H7 (cell line): Measurements from ENCODE around the gene GNPDA1. TPM values are rescaled to one million over a fixed set of nuclear protein-coding genes. Genes with fewer than 3 reads are reported as not detected.

ENCODE experiments used
- DNase-seq: peaks from one replicate; pipeline ENCODE4 v3.0.0; 2012
- H3K27me3 ChIP-seq: 2 replicates; pipeline ENCODE4 v1.6.0; 2011; ENCODE audit warnings: mild to moderate bottlenecking, low read length; ENCODE audit not compliant: control insufficient read depth, insufficient read depth
- H3K36me3 ChIP-seq: replicated peaks from 2 replicates; pipeline ENCODE4 v1.5.1; 2011; ENCODE audit warnings: low read length; ENCODE audit not compliant: control insufficient read depth, insufficient read depth
- H3K4me3 ChIP-seq: 2 replicates; pipeline ENCODE4 v1.5.1; 2011; ENCODE audit warnings: low read depth, mild to moderate bottlenecking, control low read depth, low read length, moderate library complexity; ENCODE audit not compliant: insufficient read depth
- total RNA-seq: library from RNA; depleted of rRNA; stranded (reverse); fragments of >200 nt; shearing (Covaris generic); gene quantifications from 2 replicates; pipeline ENCODE4 v1.2.3, GENCODE V29; 2014

GNPDA1 gene
- total RNA-seq, 1 experiment from 2014 or later: 87.0 TPM

GRCh38 chr5:142013734-142014521, 1.1 kb upstream of the GNPDA1 start:
- Histone ChIP-seq H3K36me3 (peaks cover 6% of the 10 kb centered on the region), H3K27me3 (no peaks in the 10 kb centered on the region), H3K4me3 (no peak overlapping the region)
- no peak for DNase-seq

GRCh38 chr5:142012186-142012785, 541 bp downstream of the GNPDA1 start:
- H3K4me3 ChIP-seq: peak overlapping the region; percentile 80
- peaks cover 12% of the 10 kb centered on the region for H3K36me3 ChIP-seq
- DNase-seq: peak; percentile 86
- H3K27me3 ChIP-seq: no peaks in the 10 kb centered on the region

- H3K27me3 ChIP-seq: no peaks in the 10 kb centered on the region
- peak overlapping the region; percentile 80; the same call in 1 of the 2 replicates for H3K4me3 ChIP-seq
- H3K36me3 ChIP-seq: peaks cover 14% of the 10 kb centered on the region
- DNase-seq: peak; percentile 13
Observed at GRCh38 chr5:142011572-142012185, 1.1 kb downstream of the GNPDA1 start.

GRCh38 chr5:142009886-142010285, 2.9 kb downstream of the GNPDA1 start:
- DNase-seq: no peak
- Histone ChIP-seq H3K4me3 (no peak overlapping the region), H3K27me3 (no peaks in the 10 kb centered on the region), H3K36me3 (peaks cover 25% of the 10 kb centered on the region)

GRCh38 chr5:142008813-142009212, 4.0 kb downstream of the GNPDA1 start:
- Histone ChIP-seq H3K27me3 (no peaks in the 10 kb centered on the region), H3K4me3 (no peak overlapping the region), H3K36me3 (peaks cover 29% of the 10 kb centered on the region)
- no peak for DNase-seq

- no peak for DNase-seq
- Histone ChIP-seq H3K27me3 (no peaks in the 10 kb centered on the region), H3K4me3 (no peak overlapping the region), H3K36me3 (peaks cover 38% of the 10 kb centered on the region)
Observed at GRCh38 chr5:142007237-142007544, 5.6 kb downstream of the GNPDA1 start.

DNA sequence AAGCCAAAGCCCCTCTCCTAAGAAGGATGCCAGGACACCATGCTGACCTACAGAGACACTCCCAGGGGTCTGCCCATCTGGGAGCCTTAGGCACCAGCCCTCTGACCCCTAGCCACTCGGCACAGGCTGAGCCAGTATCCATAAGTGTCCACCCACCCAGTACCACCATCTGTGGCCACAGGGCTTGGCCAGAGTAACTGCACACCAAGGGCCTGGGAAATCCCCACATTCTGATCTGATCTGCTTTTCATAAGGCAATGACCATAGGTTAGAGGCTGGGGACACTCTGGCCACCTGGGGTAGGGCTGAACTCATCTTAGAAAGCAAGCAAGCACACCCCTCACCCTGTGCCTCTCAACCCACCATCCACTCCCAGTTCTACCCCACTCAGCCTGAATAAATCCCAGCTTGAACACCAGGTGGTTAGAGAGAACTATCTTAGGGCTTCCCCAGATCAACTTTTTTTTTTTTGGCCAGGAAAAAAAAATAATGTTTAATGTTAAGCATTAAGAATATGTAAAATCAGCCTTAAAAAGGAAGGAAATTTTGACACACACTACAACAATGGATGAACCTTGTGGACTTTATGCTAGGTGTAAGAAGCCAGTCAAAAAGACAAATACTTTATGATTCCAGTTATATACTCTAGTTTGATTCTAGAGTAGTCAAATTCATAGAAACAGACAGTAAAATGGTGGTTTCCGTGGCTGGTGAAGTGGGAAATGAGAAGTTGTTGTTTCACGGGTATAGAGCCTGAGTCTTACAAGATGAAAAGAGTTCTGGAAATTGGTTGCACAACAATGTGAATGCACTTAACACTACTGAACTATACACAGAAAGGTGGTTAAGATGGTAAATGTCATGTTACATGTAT, 6.2 kb downstream of the GNPDA1 start:
- no peak for DNase-seq
- Histone ChIP-seq H3K4me3 (no peak overlapping the region), H3K27me3 (no peaks in the 10 kb centered on the region), H3K36me3 (peaks cover 38% of the 10 kb centered on the region)

DNA sequence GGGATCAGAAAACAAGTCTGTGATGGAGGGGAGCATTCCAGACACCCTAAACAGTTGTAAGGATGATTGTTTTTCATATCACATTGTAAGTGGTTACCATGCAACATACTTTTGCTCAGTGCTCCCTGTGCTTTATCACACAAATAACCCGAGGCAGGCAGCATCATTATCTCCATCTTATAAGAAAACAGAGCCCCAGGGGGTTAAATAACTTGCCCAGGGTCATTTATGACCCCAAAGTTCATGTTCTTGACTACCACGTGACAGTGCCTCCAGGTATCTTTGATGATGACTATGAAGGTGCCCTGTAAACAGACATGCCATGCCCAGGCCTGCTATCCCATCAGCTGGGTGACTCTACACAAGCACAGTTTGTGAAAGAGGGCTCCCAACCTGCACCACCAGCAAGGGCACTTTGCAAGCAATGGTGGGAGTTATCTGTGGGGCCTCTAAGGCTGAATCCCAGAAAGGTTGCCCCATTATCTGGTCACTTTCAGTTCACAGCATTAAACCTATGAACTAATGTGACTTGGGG, 9.5 kb downstream of the GNPDA1 start:
- no peak overlapping the region for H3K4me3 ChIP-seq
- peaks cover 41% of the 10 kb centered on the region for H3K36me3 ChIP-seq
- no peaks in the 10 kb centered on the region for H3K27me3 ChIP-seq
- DNase-seq: no peak

DNA sequence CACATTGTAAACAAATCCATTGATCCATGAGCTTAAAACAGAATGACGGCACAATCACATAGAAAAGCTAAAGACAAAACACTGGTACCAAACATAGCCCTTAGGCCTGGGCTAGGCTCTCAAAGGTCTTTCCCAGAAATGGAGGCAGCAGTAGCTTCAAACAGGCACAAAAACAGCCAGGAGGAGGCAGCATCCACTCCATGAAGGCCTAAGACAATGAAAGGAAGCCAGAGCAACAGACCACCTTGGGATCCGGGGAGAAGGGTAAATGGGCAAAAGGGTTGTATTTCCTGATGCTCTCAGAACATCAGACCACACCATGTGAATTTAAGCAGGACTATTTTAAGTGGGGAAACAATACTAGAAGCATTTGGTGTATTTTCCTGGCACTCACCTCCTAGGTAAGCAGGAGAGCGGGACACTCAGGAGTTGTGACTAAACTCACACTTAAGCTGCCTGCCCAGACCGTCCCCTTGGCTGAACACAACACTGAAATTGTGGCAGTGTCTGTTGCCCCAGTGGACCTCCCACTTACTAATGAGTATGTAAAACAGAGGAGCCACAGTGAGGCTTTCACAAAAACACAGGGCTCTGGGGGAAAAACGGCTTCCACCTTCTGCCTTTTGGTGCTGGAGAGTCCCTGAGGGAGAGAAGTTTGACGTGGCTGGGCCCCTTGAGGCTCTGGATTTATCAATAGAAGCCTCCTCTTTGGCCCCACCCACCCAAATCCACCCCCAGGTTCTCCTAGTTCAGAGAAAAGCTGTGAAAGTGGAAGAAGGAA, 11.9 kb downstream of the GNPDA1 start:
- Histone ChIP-seq H3K36me3 (peaks cover 29% of the 10 kb centered on the region), H3K27me3 (no peaks in the 10 kb centered on the region), H3K4me3 (no peak overlapping the region)
- DNase-seq: peak; percentile 45

DNA sequence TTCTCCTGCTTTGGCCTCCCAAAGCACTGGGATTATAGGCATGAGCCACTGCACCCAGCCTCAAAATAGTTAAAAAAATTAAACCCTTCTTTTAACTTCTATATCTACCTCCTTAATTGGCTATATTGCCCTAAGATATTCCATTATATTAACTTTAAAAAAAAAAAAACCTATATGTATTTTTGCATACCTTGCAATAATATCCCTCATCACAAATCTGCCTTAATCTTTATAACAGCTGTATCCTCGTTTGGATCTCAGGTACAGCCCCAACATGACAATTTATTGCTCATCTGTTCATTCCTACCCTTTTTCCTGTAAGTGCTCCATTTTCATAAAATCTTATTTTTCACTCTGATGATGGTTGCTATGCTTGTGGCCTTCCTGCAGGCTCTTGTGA, 12.7 kb downstream of the GNPDA1 start:
- no peak overlapping the region for H3K4me3 ChIP-seq
- H3K27me3 ChIP-seq: no peaks in the 10 kb centered on the region
- peaks cover 24% of the 10 kb centered on the region for H3K36me3 ChIP-seq
- DNase-seq: no peak

DNA sequence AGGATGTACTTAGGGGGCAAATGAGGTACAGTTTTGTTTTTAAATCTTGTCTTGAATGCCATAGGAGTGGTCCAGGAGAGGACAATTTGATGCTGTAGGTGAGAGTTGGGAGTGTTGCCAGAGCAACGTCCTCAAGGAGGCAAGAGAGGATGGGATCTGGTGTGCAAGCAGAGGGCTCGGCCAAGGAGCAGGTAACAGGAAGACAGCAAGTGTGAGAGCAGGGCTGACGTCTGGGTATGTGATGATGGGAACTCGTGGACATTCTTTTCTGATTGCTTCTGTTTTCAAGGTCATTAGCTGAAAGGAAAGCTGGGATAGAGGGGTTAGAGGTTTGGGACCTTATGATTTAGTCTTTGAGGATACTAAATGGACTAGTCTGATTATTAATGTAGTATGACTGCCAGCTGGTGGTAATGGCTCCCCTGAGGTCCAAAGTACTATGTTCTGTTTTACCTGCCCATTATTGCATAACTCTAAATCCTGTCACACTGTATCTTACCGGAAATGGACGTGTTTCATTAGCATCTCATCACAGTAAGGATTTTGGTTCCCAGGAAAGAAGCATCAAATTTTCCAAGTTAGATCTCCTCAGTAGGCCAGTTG, 15.4 kb downstream of the GNPDA1 start:
- Histone ChIP-seq H3K36me3 (peaks cover 9% of the 10 kb centered on the region), H3K27me3 (no peaks in the 10 kb centered on the region), H3K4me3 (no peak overlapping the region)
- no peak for DNase-seq

DNA sequence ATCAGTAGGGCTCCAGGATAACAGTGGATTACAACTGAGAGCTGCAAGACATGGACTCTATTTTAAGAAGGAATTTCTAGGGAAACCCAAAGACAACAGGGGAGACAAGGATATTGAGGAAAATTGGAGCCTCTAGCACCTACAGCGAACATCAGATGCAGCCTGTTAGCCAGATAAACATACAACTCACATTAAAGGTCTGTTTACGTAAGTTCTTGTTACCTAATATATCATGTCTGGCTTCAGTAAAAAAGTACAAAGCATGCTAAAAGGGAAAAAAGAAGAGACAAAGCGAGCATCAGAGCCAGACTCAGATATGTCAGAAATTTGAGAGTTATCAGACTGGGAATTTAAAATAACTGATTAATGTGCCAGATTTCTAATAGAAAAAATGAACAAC, 17.2 kb downstream of the GNPDA1 start:
- no peak for DNase-seq
- peaks cover 2% of the 10 kb centered on the region for H3K36me3 ChIP-seq
- H3K4me3 ChIP-seq: no peak overlapping the region
- no peaks in the 10 kb centered on the region for H3K27me3 ChIP-seq

- no peaks in the 10 kb centered on the region for H3K27me3 ChIP-seq
- H3K36me3 ChIP-seq: no peaks in the 10 kb centered on the region
- DNase-seq: no peak
- H3K4me3 ChIP-seq: no peak overlapping the region
Observed at GRCh38 chr5:141994511-141995136, 18.2 kb downstream of the GNPDA1 start.
